Gastroesophageal sphincter (tissue), 4 donors: ENCODE results near the gene ARHGEF2. TPM values are rescaled to one million over a fixed set of nuclear protein-coding genes. Genes with fewer than 3 reads are reported as not detected.

Experiments used
- ATAC-seq: fragments of 150-250 bp; one replicate; pipeline ENCODE4 v1.9.1; 2016; ENCODE audit warnings: mild to moderate bottlenecking, moderate library complexity
- H3K27ac ChIP-seq, 4 donors: fragments of 200-600 bp; sonication (generic) in 3 of 4; 1 replicate in 3 of 4; 2 replicates in 1 of 4; pipeline ENCODE4 v1.5.1; 2016 to 2019
- H3K27me3 ChIP-seq: fragments of 200-600 bp; sonication (generic); one replicate; pipeline ENCODE4 v1.5.1; 2019
- H3K36me3 ChIP-seq, 2 donors: fragments of 200-600 bp; sonication (generic); one replicate each; pipeline ENCODE4 v1.5.1; 2019; ENCODE audit warnings: control low read depth in 1 of 2
- H3K4me1 ChIP-seq, 3 donors: fragments of 200-600 bp; sonication (generic); 1 replicate in 2 of 3; 2 replicates in 1 of 3; pipeline ENCODE4 v1.5.1; 2016 to 2019; ENCODE audit warnings: control low read depth in 2 of 3
- H3K4me3 ChIP-seq, 2 donors: fragments of 200-600 bp; sonication (generic); one replicate each; pipeline ENCODE4 v1.5.1; 2019; ENCODE audit warnings: mild to moderate bottlenecking in 1 of 2, moderate library complexity in 1 of 2
- H3K9me3 ChIP-seq, 3 donors: fragments of 200-600 bp; sonication (generic); one replicate each; pipeline ENCODE4 v1.5.1; 2017 to 2019; ENCODE audit warnings: control low read depth in 2 of 3
- CTCF ChIP-seq, 4 experiments: fragments of 200-600 bp in 2 of 4; fragments of 450-650 bp in 2 of 4; sonication (generic) in 1 of 4; IDR thresholded peaks; one replicate each; pipeline ENCODE4 v1.5.1; 2017 to 2019; ENCODE audit warnings: antibody characterized with exemption in 4 of 4, mild to moderate bottlenecking in 2 of 4, moderate library complexity in 2 of 4
- EP300 ChIP-seq: sonication (generic); formaldehyde crosslinking; IDR thresholded peaks from one replicate; pipeline ENCODE4 v1.6.1; 2017; ENCODE audit warnings: antibody characterized with exemption, mild to moderate bottlenecking
- POLR2A ChIP-seq, 2 donors: fragments of 450-650 bp; IDR thresholded peaks; one replicate each; pipeline ENCODE4 v1.6.1; 2017; ENCODE audit warnings: antibody characterized with exemption in 2 of 2, mild to moderate bottlenecking in 2 of 2, moderate library complexity in 1 of 2
- POLR2AphosphoS5 ChIP-seq: sonication (generic); formaldehyde crosslinking; IDR thresholded peaks from one replicate; pipeline ENCODE4 v1.6.1; 2017; ENCODE audit warnings: antibody characterized with exemption
- WGBS, 2 donors: methylation state at CpG; one replicate each; pipeline ENCODE4 v1.1.5; 2018; ENCODE audit warnings: low coverage in 1 of 2; 5-methylcytosine and 5-hydroxymethylcytosine counted together
- total RNA-seq, 4 donors: library from RNA; depleted of rRNA; stranded (reverse); fragments of >200 nt; gene quantifications; one replicate each; pipeline ENCODE4 v1.1.0, GENCODE V29; 2016

ARHGEF2 gene
- total RNA-seq, 4 donors from 2014 or later, result 69.7 to 94.0 (median 82.6) TPM

- TF ChIP-seq CTCF (IDR thresholded peaks at IDR 0.05) (no peak), POLR2AphosphoS5 (no peak), POLR2A (IDR thresholded peaks at IDR 0.05) (no peak), EP300 (no peak)
- peaks cover 0 to 4% (median 0%) of the 10 kb centered on the region in 3 donors for H3K4me1 ChIP-seq
- H3K9me3 ChIP-seq, result no peaks in the 10 kb centered on the region
- H3K27me3 ChIP-seq, result no peaks in the 10 kb centered on the region
- H3K36me3 ChIP-seq, result peaks cover 17 to 100% of the 10 kb centered on the region in 2 donors
- no peak overlapping the region for H3K4me3 ChIP-seq
- H3K27ac ChIP-seq, result no peak overlapping the region
- 100% methylated on average over 1 of the region's 2 CpGs for WGBS, 2 donors
- ATAC-seq, result no peak
Measured at GRCh38 chr1:155919801-155920200, 58.5 kb downstream of the ARHGEF2 start.

GRCh38 chr1:155918660-155919059 is 59.7 kb downstream of the ARHGEF2 start:
- Histone ChIP-seq H3K27me3 (no peaks in the 10 kb centered on the region), H3K4me3 (no peak overlapping the region), H3K9me3 (no peaks in the 10 kb centered on the region), H3K4me1 (peaks cover 0 to 4% (median 0%) of the 10 kb centered on the region in 3 donors), H3K36me3 (peaks cover 26 to 100% of the 10 kb centered on the region in 2 donors), H3K27ac (no peak overlapping the region)
- ATAC-seq, result no peak
- 50 to 59% methylated on average over 2 of the region's 3 CpGs for WGBS, 2 donors
- no peak for TF ChIP-seq CTCF (IDR thresholded peaks at IDR 0.05)
- TF ChIP-seq POLR2A (IDR thresholded peaks at IDR 0.05), result no peak
- no peak for TF ChIP-seq EP300
- TF ChIP-seq POLR2AphosphoS5, result no peak

- 53 to 67% methylated on average over 2 to 4 of the region's 6 CpGs for WGBS, 2 donors
- Histone ChIP-seq H3K27ac (peak overlapping the region in 2 of 4 donors; percentile 21 to 42), H3K36me3 (peaks cover 21 to 77% of the 10 kb centered on the region in 2 donors)
Measured at GRCh38 chr1:155913969-155914757, 64.2 kb downstream of the ARHGEF2 start.

GRCh38 chr1:155912056-155912536 is 66.3 kb downstream of the ARHGEF2 start:
- WGBS, 2 donors, result 17% methylated on average over 1 of the region's 11 CpGs; no CpG with 5 or more reads in 1 of the 2 donors
- Histone ChIP-seq H3K9me3 (no peaks in the 10 kb centered on the region), H3K27me3 (no peaks in the 10 kb centered on the region), H3K4me3 (no peak overlapping the region), H3K36me3 (peaks cover 11 to 77% of the 10 kb centered on the region in 2 donors), H3K27ac (peak overlapping the region; percentile 94 to 98 (median 95)), H3K4me1 (peaks cover 3 to 36% (median 5%) of the 10 kb centered on the region in 3 donors)
- no peak for TF ChIP-seq EP300
- no peak for TF ChIP-seq POLR2A (IDR thresholded peaks at IDR 0.05)
- TF ChIP-seq POLR2AphosphoS5, result no peak
- TF ChIP-seq CTCF (IDR thresholded peaks at IDR 0.05), result no peak
- no peak for ATAC-seq

More at GRCh38 chr1:155913969-155914757, 64.2 kb downstream of the ARHGEF2 start:
- TF ChIP-seq EP300 (no peak), CTCF (IDR thresholded peaks at IDR 0.05) (no peak), POLR2A (IDR thresholded peaks at IDR 0.05) (no peak), POLR2AphosphoS5 (no peak)
- ATAC-seq, result no peak
- Histone ChIP-seq H3K9me3 (no peaks in the 10 kb centered on the region), H3K27me3 (no peaks in the 10 kb centered on the region), H3K4me1 (peaks cover 3 to 24% (median 5%) of the 10 kb centered on the region in 3 donors), H3K4me3 (no peak overlapping the region)
